ENCODE measurements around the gene CRISP3. TPM values are rescaled to one million over a fixed set of nuclear protein-coding genes. Genes with fewer than 3 reads are reported as not detected.

CRISP3 gene
- total RNA-seq, 1 donor from 2014 or later, result not detected

DNA sequence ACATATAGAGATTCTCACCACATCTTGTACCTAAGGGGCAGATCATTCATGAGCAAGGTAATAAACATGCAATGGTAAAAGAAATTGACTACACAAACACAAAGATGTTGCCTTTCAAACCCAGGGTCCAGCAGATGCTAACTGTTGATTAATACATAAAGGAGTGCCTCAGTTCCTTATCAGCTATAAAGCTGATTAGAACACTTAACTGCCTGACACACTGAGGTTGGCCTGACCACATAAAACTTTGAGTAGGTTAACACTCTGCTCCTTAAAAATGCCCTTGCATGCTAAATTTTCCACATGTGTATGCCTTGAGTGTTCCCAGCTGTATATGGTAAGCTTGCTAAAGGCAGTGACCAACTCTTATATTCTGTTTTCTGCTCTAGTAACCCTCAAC, 45.7 kb downstream of the CRISP3 start:
- Mint-ChIP-seq H3K4me1 (no peaks in the 10 kb centered on the region), H3K27me3 (ENCODE audit: low read depth) (peaks cover 7% of the 10 kb centered on the region), H3K27ac (ENCODE audit: unreplicated experiment) (no peak overlapping the region), H3K36me3 (ENCODE audit: low read depth) (no peaks in the 10 kb centered on the region), H3K9me3 (peaks cover 6% of the 10 kb centered on the region), H3K4me3 (no peak overlapping the region)
- no peak for DNase-seq (ENCODE audit: low read depth, low spot score)
- TF ChIP-seq, protein P1, sequence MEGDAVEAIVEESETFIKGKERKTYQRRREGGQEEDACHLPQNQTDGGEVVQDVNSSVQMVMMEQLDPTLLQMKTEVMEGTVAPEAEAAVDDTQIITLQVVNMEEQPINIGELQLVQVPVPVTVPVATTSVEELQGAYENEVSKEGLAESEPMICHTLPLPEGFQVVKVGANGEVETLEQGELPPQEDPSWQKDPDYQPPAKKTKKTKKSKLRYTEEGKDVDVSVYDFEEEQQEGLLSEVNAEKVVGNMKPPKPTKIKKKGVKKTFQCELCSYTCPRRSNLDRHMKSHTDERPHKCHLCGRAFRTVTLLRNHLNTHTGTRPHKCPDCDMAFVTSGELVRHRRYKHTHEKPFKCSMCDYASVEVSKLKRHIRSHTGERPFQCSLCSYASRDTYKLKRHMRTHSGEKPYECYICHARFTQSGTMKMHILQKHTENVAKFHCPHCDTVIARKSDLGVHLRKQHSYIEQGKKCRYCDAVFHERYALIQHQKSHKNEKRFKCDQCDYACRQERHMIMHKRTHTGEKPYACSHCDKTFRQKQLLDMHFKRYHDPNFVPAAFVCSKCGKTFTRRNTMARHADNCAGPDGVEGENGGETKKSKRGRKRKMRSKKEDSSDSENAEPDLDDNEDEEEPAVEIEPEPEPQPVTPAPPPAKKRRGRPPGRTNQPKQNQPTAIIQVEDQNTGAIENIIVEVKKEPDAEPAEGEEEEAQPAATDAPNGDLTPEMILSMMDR (conservative IDR thresholded peaks at IDR 0.05), result no peak

DNA sequence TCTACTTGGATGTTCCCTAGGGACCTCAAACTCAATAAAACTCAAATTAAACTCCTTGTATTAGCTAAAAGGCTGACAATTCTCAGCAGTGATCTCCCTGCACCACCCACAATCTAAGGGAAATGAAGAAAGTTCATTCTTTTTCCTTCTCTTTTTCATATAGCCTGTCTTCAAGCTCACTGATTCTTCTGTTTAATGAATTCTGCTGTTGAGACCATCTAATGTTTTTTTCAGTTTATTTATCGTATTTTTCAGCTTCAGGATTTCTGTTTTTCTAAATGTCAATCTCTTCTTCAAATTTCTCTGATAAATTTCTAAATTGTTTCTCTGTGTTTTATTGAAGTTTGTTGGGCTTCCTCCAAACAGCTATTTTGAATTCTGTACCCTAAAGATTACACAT, 50.7 kb downstream of the CRISP3 start:
- Mint-ChIP-seq H3K4me1 (no peaks in the 10 kb centered on the region), H3K27me3 (ENCODE audit: low read depth) (peaks cover 2% of the 10 kb centered on the region), H3K4me3 (no peak overlapping the region), H3K36me3 (ENCODE audit: low read depth) (no peaks in the 10 kb centered on the region), H3K27ac (ENCODE audit: unreplicated experiment) (no peak overlapping the region), H3K9me3 (no peaks in the 10 kb centered on the region)
- TF ChIP-seq, protein P1 (conservative IDR thresholded peaks at IDR 0.05), result no peak
- no peak for DNase-seq (ENCODE audit: low read depth, low spot score)

DNA sequence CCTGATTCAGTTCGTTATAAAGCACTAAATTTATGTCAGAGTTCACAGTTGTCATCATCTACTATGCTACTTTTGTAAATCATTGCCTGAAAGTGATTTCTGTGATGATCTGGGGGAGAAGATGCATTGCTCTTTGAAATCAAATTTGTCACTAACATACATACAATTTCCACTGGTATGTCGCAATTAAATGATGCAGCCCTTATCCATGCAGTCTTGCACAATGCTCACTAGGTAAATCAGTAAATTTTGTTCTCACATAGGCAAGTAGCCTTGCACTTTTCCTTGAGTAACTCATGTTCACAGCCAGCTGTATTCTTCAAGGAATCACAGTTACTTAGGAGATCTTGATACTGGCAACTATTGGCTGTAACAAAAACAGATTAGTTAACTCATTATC, 51.7 kb downstream of the CRISP3 start:
- Mint-ChIP-seq H3K27me3 (ENCODE audit: low read depth) (peaks cover 2% of the 10 kb centered on the region), H3K4me3 (no peak overlapping the region), H3K4me1 (no peaks in the 10 kb centered on the region), H3K27ac (ENCODE audit: unreplicated experiment) (no peak overlapping the region), H3K36me3 (ENCODE audit: low read depth) (no peaks in the 10 kb centered on the region), H3K9me3 (no peaks in the 10 kb centered on the region)
- TF ChIP-seq, protein P1 (conservative IDR thresholded peaks at IDR 0.05), result no peak
- DNase-seq (ENCODE audit: low read depth, low spot score), result no peak

Other genes with a start within 250 kb of the CRISP3 start
- gene GLYATL3, start 244.5 kb downstream of the CRISP3 start, total RNA-seq, result not detected in 2 replicates
- gene C6orf141, start 193.7 kb downstream of the CRISP3 start, total RNA-seq, result 0.89 and 1.0 TPM in 2 replicates
- gene RHAG, start 107.5 kb downstream of the CRISP3 start, total RNA-seq, result not detected in 2 replicates
- not detected in 2 replicates for gene CRISP2, start 30.8 kb downstream of the CRISP3 start, total RNA-seq
- gene PGK2, start 42.9 kb upstream of the CRISP3 start, total RNA-seq, result not detected in 2 replicates
- gene CRISP1, start 122.1 kb upstream of the CRISP3 start, total RNA-seq, result not detected in 2 replicates
- gene DEFB114, start 219.8 kb upstream of the CRISP3 start, total RNA-seq, result not detected in 2 replicates
- not detected in 2 replicates for gene DEFB113, start 225.2 kb upstream of the CRISP3 start, total RNA-seq